GM10248 (cell line): Measurements from ENCODE around the gene SYNRG.
"Not testable (repeated sequence)": the region's sequence is repeated elsewhere in the genome, so short reads cannot be mapped to it uniquely, and the experiment has no call there.

Source experiments
- CTCF ChIA-PET: fragments of 300-600 bp; sonication (Branson Sonifier 250); formaldehyde crosslinking; extraction: SDS; loops from one replicate; lab custom pipeline; 2021; ENCODE audit warnings: antibody characterized with exemption; lab: Yijun Ruan, JAX
- POLR2A ChIA-PET: fragments of 350-650 bp; sonication (Branson Sonifier 250); formaldehyde crosslinking; extraction: SDS; loops from one replicate; lab custom pipeline; 2020; ENCODE audit warnings: antibody characterized with exemption; lab: Yijun Ruan, JAX
- DNase-seq: peaks from one replicate; pipeline ENCODE4 v3.0.0; 2012; ENCODE audit errors: extremely low spot score
- CTCF ChIP-seq: IDR thresholded peaks from 2 replicates; pipeline ENCODE4 v1.5.1; 2012; ENCODE audit warnings: mild to moderate bottlenecking, low read depth; ENCODE audit errors: extremely low read depth, missing control alignments, control extremely low read depth

Gene SYNRG

GRCh38 chr17:37637956-37638355, 28.7 kb upstream of the SYNRG start:
- no peak for DNase-seq
- CTCF ChIA-PET, result interaction anchor here (1.0 to 1.6 kb wide), 2 partner anchors 10 to 12 kb away, joined by 3 to 6 read pairs; no protein-coding TSS in a partner anchor
- TF ChIP-seq CTCF, result no peak
- POLR2A ChIA-PET, result no interaction called here

DNA sequence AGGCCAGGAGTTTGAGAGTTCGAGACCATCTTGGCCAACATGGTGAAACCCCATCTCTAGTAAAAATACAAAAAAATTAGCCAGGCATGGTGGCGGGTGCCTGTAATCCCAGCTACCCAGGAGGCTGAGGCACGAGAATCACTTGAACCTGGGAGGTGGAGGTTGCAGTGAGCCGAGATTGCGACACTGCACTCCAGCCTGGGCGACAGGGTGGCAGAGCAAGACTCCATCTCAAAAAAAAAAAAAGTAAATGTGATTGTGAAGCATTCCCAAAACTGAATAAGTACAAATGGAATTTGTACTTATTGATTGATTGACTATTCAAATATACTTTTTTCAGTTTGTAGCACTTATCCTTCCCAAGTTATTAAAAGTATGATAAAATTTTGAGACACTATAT, 7.2 kb upstream of the SYNRG start:
- CTCF ChIA-PET, POLR2A ChIA-PET, DNase-seq: not testable (repeated sequence)

DNA sequence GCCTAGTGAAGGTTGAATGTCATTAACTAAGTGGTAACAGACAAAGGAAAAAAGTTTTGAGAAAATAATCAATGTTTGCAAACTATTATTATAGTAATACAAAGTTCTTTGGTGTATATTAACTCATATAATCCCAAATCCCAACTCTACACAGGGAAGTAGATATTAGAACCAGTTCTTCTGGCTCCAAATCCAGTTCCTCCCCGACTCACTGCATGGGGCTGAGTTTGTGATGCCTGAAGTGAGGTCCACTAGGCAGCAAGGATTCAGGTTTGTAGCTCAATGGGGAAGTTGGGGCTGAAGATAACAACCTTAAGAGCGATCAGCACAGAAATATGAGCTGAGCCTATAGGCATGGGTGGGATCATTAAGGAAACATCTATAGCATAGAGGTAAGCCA, 5.6 kb upstream of the SYNRG start:
- ChIA-PET CTCF (interaction anchor here (0.9 kb wide), 1 partner anchor 12 kb away, joined by 3 read pairs; no protein-coding TSS in a partner anchor), POLR2A (no interaction called here)
- no peak for DNase-seq
- TF ChIP-seq CTCF, result no peak

GRCh38 chr17:37614391-37614790, 5.2 kb upstream of the SYNRG start:
- CTCF ChIA-PET, result interaction anchor here (1.3 kb wide), 1 partner anchor 12 kb away, joined by 4 read pairs; no protein-coding TSS in a partner anchor
- POLR2A ChIA-PET, result no interaction called here
- no peak for TF ChIP-seq CTCF
- DNase-seq, result no peak

- POLR2A ChIA-PET, result no interaction called here
- no peak for TF ChIP-seq CTCF
- DNase-seq, result no peak
- CTCF ChIA-PET, result interaction anchor here (1.1 to 3.2 kb wide), 4 partner anchors 8 to 16 kb away, joined by 3 to 14 read pairs (median 4); no protein-coding TSS in a partner anchor
Measured at GRCh38 chr17:37610971-37611370, 1.8 kb upstream of the SYNRG start.

DNA sequence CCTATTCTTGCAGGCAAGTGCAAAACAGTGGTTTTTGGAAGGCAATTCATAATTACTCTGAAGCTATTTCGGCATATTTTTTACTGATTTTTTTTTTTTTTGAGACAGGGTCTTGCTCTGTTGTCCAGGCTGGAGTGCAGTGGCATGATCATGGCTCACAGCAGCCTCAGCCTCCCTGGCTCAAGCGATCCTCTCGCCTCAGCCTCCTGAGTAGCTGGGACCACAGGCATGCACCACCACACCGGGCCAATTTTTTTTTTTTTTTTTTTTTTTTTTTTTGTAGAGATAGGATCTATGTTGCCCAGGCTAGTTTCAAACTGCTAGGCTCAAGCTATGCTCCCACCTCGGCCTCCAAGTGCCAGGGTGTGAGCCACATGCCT, 813 bp upstream of the SYNRG start:
- CTCF ChIA-PET, result interaction anchor here (1.0 to 3.2 kb wide), 8 partner anchors 9 to 234 kb away, joined by 3 to 14 read pairs (median 4); no protein-coding TSS in a partner anchor
- DNase-seq, result not testable (repeated sequence)
- POLR2A ChIA-PET, result interaction anchor here (0.5 to 2.4 kb wide), 4 partner anchors 10 to 164 kb away, joined by 3 to 10 read pairs (median 4); no protein-coding TSS in a partner anchor

DNA sequence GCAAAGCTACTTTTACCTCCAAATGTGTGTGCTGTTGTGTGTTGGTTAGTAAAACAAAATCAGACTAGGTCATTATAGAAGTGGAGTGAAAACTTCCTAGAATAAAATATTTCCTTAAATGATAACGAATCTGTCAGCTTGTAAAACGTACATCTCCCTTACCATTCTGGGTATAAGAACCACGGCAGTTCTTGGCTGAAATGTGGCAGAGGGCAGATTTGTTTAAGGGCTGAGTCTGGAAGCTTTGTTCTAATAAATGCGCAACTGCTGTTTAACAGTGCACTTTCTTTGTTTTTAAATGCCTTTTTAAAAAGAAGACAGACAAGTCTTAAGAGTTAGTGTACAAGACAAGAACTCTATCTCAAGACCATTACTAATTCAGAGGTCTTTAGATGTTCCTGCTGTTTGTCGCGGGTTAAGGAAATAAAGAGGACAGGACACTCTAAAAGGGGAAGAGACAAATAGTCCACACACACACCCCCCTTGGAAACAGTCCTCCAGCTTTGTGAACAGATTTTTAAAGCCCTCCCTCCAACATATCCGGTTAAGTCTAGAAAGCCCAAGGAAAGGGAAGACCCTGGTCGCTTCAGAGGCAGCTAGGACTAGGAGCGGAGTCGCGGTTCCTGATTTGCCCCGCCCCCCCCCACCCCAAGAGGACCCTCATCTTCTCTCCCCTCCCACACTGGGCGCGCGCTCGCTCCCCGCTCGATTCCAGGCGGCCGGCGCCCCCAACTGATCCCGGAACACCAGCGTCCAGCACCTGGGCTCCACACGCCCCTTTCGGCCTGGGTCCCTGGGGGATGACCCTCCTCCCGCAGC, 658 bp downstream of the SYNRG start:
- DNase-seq, result peak; percentile 28
- POLR2A ChIA-PET, result interaction anchor here (0.6 to 2.4 kb wide), 7 partner anchors 9 to 648 kb away, joined by 3 to 10 read pairs (median 3); no protein-coding TSS in a partner anchor
- no peak for TF ChIP-seq CTCF
- CTCF ChIA-PET, result interaction anchor here (0.7 to 3.2 kb wide), 11 partner anchors 9 to 247 kb away, joined by 3 to 14 read pairs (median 3); partner anchors contain the start of gene DDX52
